Right lobe of liver (tissue), 6 donors: ENCODE data around the gene CHST8. TPM values are rescaled to one million over a fixed set of nuclear protein-coding genes. Genes with fewer than 3 reads are reported as not detected.

Source experiments
- ATAC-seq, 4 donors: fragments of 200-7000 bp; cut with Tn5 transposase; one replicate each; pipeline ENCODE4 v1.9.1; 2020; ENCODE audit warnings: mild to moderate bottlenecking in 4 of 4, moderate library complexity in 4 of 4
- DNase-seq, 3 donors: peaks; one replicate each; pipeline ENCODE4 v3.0.0-alpha.2; 2020
- H3K27ac ChIP-seq, 3 donors: fragments of 200-600 bp; one replicate each; pipeline ENCODE4 v1.8.0; 2022
- H3K27me3 ChIP-seq, 2 donors: fragments of 200-600 bp; one replicate each; pipeline ENCODE4 v1.8.0; 2022
- H3K36me3 ChIP-seq, 4 donors: fragments of 200-600 bp; sonication (generic) in 1 of 4; one replicate each; pipeline versions ENCODE4 v1.5.1 to v1.8.0; 2017 to 2022; ENCODE audit warnings: control low read depth in 1 of 4
- H3K4me1 ChIP-seq, 4 donors: fragments of 200-600 bp; sonication (generic) in 1 of 4; one replicate each; pipeline versions ENCODE4 v1.5.1 to v1.8.0; 2017 to 2022; ENCODE audit warnings: control low read depth in 1 of 4
- H3K4me3 ChIP-seq, 3 donors: fragments of 200-600 bp; one replicate each; pipeline ENCODE4 v1.8.0; 2022
- H3K9me3 ChIP-seq, 4 donors: fragments of 200-600 bp; sonication (generic) in 1 of 4; one replicate each; pipeline versions ENCODE4 v1.5.1 to v1.8.0; 2017 to 2022; ENCODE audit warnings: control low read depth in 1 of 4
- POLR2A ChIP-seq: fragments of 450-650 bp; IDR thresholded peaks from one replicate; pipeline ENCODE4 v1.6.1; 2017; ENCODE audit warnings: antibody characterized with exemption, mild to moderate bottlenecking
- WGBS: methylation state at CpG from one replicate; pipeline ENCODE4 v1.1.6; 2018; ENCODE audit warnings: low coverage, low lambda C conversion rate; ENCODE audit not compliant: insufficient coverage; ENCODE audit errors: missing lambda C conversion rate; 5-methylcytosine and 5-hydroxymethylcytosine counted together
- intact Hi-C, 2 donors: fragments of 100-400 bp; cut with DNase I; formaldehyde crosslinking; loops; one replicate each; pipeline versions ENCODE4 v1.11.2 to v1.14.1; 2022
- total RNA-seq, 6 experiments: library from RNA; depleted of rRNA in 2 of 6; stranded (reverse); fragments of >200 nt in 2 of 6; fragmentation: NEBNext Ultra II Directional in 3 of 6; extraction: Animal tissue kit (Norgen Biotek cat#: 25700) in 3 of 6; gene quantifications; one replicate each; pipeline versions ENCODE4 v1.1.0 to v1.2.4, GENCODE V29; 2016 to 2023
- TF ChIP-seq, protein P1 (sequence below), 4 donors: fragments of 200-600 bp in 3 of 4; fragments of 450-650 bp in 1 of 4; IDR thresholded peaks; one replicate each; pipeline versions ENCODE4 v1.5.1 to v1.8.0; 2016 to 2022; ENCODE audit warnings: antibody characterized with exemption in 4 of 4, mild to moderate bottlenecking in 2 of 4
- donor health status: DM: no; HTN: yes; CAD: no.
- donor health status: DM: no; HTN: no; CAD: no.
- donor health status: DM: no; HTN: no; CAD: no.
- donor health status: DM: no; HTN: yes; CAD: no.
- donor health status: DM: no; HTN: yes; CAD: no.

CHST8 gene
- total RNA-seq, 6 experiments from 2014 or later: 0.12 to 0.19 TPM; not detected in 4

DNA sequence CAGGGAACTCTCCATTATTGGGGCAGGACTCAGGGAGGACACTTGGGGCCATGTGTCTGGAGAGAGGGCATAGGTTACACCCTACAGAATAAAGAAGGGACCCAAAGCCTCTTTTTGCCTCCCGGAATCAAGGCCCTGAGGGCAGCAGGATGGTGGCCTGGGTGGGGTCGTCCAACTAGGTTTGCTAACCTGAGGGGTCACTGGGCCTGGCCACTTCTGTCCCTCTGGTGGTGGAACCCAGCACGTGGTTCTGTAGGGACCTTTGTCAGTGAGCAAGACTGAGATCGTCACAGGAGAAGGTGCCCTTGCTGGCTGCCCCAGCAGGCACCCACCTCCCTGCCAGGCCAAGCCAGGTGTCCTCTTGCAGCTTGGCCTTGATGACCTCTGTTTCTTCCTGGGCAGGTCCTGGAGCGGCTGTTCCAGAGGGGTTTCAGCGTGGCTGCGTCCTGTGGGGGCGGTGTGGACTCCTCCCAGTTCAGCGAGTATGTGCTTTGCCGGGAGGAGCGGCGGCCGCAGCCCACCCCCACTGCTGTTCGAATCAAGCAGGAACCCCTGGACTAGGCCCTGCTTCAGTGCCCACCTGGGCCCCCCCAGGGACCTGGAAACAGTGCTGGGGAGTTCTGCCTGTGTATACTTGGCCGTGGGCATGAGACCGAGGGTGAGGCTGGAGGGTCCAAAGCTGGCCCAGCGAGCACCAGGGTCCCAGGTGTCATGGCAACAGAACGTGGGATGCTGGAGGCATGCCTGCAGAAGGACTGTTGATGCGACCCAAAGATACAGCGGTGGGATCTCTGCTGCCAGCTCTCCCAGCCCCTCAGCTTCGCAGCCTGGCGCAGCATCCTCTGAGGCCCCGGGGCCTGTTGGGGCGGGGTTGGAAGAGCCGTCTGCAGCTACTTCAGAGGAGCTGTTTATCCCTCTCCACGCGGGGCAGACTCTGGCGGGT is 190.9 kb downstream of the CHST8 start:
- H3K4me3 ChIP-seq: no peak overlapping the region
- H3K27ac ChIP-seq: no peak overlapping the region
- no peaks in the 10 kb centered on the region for H3K27me3 ChIP-seq
- peaks cover 0 to 12% (median 0%) of the 10 kb centered on the region in 4 donors for H3K36me3 ChIP-seq
- WGBS: 88% methylated on average over 8 of the region's 28 CpGs
- ATAC-seq (no peak), DNase-seq (peak in 1 of 3 donors; percentile 40)
- H3K9me3 ChIP-seq: no peaks in the 10 kb centered on the region
- TF ChIP-seq, protein P1, sequence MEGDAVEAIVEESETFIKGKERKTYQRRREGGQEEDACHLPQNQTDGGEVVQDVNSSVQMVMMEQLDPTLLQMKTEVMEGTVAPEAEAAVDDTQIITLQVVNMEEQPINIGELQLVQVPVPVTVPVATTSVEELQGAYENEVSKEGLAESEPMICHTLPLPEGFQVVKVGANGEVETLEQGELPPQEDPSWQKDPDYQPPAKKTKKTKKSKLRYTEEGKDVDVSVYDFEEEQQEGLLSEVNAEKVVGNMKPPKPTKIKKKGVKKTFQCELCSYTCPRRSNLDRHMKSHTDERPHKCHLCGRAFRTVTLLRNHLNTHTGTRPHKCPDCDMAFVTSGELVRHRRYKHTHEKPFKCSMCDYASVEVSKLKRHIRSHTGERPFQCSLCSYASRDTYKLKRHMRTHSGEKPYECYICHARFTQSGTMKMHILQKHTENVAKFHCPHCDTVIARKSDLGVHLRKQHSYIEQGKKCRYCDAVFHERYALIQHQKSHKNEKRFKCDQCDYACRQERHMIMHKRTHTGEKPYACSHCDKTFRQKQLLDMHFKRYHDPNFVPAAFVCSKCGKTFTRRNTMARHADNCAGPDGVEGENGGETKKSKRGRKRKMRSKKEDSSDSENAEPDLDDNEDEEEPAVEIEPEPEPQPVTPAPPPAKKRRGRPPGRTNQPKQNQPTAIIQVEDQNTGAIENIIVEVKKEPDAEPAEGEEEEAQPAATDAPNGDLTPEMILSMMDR (IDR thresholded peaks at IDR 0.05): no peak
- TF ChIP-seq POLR2A: no peak
- H3K4me1 ChIP-seq: no peaks in the 10 kb centered on the region
- intact Hi-C loops: no loop called here

DNA sequence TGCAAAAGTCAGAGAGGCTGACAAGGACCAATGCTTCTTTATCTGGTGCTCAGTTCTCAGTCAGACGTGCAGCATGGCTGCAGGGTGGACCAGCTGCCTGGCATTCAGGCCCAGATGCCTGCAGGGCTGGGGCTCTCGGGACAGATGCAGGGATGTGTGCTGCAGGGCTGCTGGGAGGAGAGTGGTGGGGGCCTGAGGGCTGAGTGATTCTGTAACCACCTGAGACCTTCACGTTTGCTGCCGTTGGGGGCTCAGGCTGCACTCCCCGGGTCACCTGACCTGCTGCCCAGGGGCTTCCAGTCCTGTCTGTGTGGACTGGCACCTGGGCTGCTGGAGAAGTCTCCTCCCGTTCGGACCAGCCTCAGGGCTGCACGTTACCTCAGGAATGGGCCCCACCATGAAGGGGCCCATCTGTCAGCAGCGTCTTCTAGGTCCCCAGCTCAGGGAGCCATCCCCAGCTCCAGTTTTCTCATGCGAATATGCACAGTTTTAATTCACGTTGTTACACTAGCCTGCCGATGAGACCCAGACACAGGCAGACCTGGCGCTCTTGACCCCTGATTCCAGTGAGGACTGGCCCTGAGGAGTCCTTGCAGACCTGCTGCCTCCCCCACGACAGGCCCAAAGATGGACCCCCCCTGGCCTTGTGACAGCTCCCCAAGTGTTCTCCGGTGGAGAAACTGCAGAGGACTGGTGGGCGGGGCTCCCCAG is 191.8 kb downstream of the CHST8 start:
- DNase-seq: peak in 2 of 3 donors; percentile 33 to 53
- 61% methylated on average over 5 of the region's 16 CpGs for WGBS
- no peak for ATAC-seq
- Histone ChIP-seq H3K4me1 (no peaks in the 10 kb centered on the region), H3K36me3 (peaks cover 0 to 12% (median 0%) of the 10 kb centered on the region in 4 donors), H3K9me3 (no peaks in the 10 kb centered on the region), H3K4me3 (no peak overlapping the region), H3K27me3 (no peaks in the 10 kb centered on the region), H3K27ac (no peak overlapping the region)
- TF ChIP-seq POLR2A: no peak
- TF ChIP-seq, protein P1 (IDR thresholded peaks at IDR 0.05): no peak
- intact Hi-C loops: no loop called here

DNA sequence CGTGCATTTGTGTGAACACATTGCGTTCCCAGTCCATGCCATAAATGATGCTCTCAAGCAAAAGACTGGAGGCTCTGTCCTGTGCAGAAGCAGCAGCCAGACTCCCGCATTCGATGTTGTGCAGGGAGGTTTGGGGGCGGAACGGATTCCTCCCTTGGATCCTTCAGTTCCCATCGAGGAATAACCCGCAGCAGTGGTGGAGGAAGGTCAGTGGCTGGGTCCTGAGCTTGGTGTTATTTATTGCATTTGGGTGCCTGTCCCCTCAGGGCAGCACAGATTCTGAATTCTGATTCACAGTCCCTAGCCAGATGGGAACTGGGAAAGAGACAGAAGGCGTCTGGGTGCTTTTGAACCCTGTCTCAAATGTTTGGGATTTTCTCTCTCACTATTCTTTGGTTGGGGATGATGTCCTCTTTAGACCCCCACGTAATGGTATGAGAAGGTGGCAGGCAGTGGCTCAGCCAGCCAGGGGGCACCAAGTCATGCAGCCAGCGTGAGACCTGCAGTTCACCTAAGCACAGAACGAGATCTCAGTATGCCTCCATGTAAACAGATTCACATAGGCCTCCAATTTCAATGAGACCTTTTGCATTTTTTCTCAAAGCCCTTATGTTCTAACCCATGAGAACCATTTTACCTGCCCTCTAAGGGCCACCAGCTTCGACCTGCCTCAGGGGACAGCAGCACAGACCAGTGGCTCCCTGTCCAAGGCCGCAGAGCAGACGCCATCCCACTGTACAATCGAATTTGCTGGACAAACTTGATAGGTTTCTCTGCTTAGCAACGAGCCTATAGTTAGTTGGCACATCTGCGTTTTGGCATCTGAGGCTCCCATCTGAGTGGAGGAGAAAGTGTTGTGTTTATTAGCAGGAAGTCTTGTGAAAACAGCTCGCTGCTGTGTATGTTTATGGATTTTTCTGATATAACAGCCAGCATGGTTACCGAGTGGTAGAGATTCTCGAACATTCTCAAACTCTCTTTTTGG is 192.7 kb downstream of the CHST8 start:
- intact Hi-C loops: no loop called here
- 73% methylated on average over 15 of the region's 21 CpGs for WGBS
- Histone ChIP-seq H3K36me3 (peaks cover 0 to 12% (median 0%) of the 10 kb centered on the region in 4 donors), H3K27me3 (no peaks in the 10 kb centered on the region), H3K4me3 (no peak overlapping the region), H3K27ac (no peak overlapping the region), H3K4me1 (peaks cover 0 to 4% (median 0%) of the 10 kb centered on the region in 4 donors), H3K9me3 (no peaks in the 10 kb centered on the region)
- ATAC-seq: no peak
- TF ChIP-seq, protein P1 (IDR thresholded peaks at IDR 0.05): no peak
- TF ChIP-seq POLR2A: no peak
- DNase-seq: peak in 2 of 3 donors; percentile 20 to 37
